Skeletal muscle satellite cell (primary cell): ENCODE results near the gene PFKFB2.

ENCODE experiments used
- H3K27me3 ChIP-seq: 2 replicates; pipeline ENCODE4 v1.7.0; 2013; ENCODE audit warnings: low read length; ENCODE audit not compliant: control insufficient read depth, insufficient read depth
- H3K36me3 ChIP-seq: 2 replicates; pipeline ENCODE4 v1.7.0; 2013; ENCODE audit warnings: mild to moderate bottlenecking, control low read depth, low read length; ENCODE audit not compliant: insufficient read depth
- H3K4me1 ChIP-seq: 2 replicates; pipeline ENCODE4 v1.7.0; 2013; ENCODE audit warnings: low read length; ENCODE audit not compliant: control insufficient read depth, insufficient read depth
- H3K4me2 ChIP-seq: 2 replicates; pipeline ENCODE4 v1.7.0; 2013; ENCODE audit warnings: mild to moderate bottlenecking, low read length
- H3K4me3 ChIP-seq: 2 replicates; pipeline ENCODE4 v1.7.0; 2013; ENCODE audit warnings: low read length
- H3K9ac ChIP-seq: 2 replicates; pipeline ENCODE4 v1.7.0; 2013; ENCODE audit warnings: mild to moderate bottlenecking, low read depth, low read length, moderate library complexity
- H3K9me3 ChIP-seq: replicated peaks from 2 replicates; pipeline ENCODE4 v1.7.0; 2013; ENCODE audit warnings: mild to moderate bottlenecking, control low read depth, low read length

The PFKFB2 gene

GRCh38 chr1:207076181-207076955 lies 23.3 kb downstream of the PFKFB2 start:
- Histone ChIP-seq H3K4me3 (no peak overlapping the region), H3K4me2 (no peak overlapping the region), H3K27me3 (no peaks in the 10 kb centered on the region), H3K36me3 (no peaks in the 10 kb centered on the region), H3K9ac (no peak overlapping the region), H3K9me3 (no peaks in the 10 kb centered on the region), H3K4me1 (no peaks in the 10 kb centered on the region)

- H3K27me3 ChIP-seq: no peaks in the 10 kb centered on the region
- no peak overlapping the region for H3K4me2 ChIP-seq
- no peak overlapping the region for H3K4me3 ChIP-seq
- no peaks in the 10 kb centered on the region for H3K36me3 ChIP-seq
- no peaks in the 10 kb centered on the region for H3K4me1 ChIP-seq
- H3K9ac ChIP-seq: no peak overlapping the region
- no peaks in the 10 kb centered on the region for H3K9me3 ChIP-seq
Observed at GRCh38 chr1:207077012-207077411, 23.9 kb downstream of the PFKFB2 start.

DNA sequence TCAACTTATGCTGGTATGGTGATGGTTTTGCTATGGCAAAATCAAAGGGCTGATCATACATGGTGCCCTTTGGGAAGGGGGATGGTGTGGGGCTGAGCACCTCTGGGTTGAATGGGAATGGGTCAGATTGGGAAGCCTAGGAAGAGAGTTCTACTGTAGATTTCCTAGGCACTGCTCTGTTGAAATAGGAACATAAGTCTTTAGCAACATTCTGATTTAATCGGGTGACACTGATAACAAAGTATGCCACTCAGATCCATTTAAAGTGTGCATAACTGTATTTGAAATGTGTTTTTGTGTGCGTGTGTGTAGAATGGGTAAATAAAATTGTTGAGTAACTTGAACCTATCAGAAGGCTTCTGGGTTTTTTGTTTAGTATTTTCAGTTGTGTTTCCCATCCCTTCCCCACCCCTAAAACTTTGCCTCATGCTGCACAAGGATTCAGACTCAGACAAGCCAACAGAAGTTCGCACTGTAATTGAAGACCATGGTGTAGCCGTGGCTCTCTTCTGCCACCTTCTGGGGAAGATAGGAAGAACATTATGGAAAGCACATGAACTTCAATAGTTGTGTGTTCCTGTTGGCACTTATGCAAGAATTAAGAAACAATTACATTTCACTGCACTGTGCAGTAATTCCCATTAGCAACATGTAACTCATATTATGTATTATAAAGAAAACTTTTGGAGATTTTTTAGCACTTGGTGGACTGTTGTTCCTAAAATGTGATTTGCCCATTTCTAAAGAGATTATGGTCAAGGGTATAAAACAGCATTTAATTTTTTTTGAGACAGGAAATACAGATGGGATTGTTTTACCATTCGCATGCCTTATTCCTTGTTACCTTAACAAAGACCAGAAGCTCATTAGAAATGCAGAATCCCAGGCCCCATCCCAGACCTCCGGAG lies 24.6 kb downstream of the PFKFB2 start:
- no peaks in the 10 kb centered on the region for H3K9me3 ChIP-seq
- no peaks in the 10 kb centered on the region for H3K36me3 ChIP-seq
- H3K4me2 ChIP-seq: no peak overlapping the region
- no peaks in the 10 kb centered on the region for H3K27me3 ChIP-seq
- no peak overlapping the region for H3K9ac ChIP-seq
- no peak overlapping the region for H3K4me3 ChIP-seq
- H3K4me1 ChIP-seq: no peaks in the 10 kb centered on the region

DNA sequence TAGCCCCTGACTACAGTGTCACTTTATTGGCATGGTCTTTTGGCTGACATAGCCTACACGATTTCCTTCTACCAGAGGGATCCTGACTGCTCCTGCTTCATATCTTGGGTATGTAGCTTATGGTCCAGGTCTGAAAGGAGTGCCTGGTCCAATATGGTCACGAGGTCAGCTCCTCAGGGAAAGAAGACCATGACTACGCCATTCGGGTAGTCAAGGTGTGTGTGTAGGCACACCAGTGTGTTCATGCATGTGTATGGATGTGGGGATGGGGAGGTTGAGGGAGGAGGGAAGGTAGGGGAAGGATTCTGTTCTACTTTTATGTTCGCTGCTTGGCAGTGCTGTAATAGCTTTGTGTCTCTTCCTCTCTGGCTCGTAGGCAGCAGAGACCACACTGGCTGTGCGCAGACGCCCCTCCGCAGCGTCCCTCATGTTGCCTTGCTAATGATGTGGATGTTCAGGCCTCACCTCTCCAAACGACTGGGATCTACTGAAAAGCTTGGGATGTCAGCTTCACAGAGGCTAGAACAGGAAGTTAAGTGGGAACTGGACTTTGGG lies 25.6 kb downstream of the PFKFB2 start:
- Histone ChIP-seq H3K27me3 (peaks cover under 1% of the 10 kb centered on the region), H3K9me3 (no peaks in the 10 kb centered on the region), H3K4me2 (no peak overlapping the region), H3K4me3 (no peak overlapping the region), H3K4me1 (no peaks in the 10 kb centered on the region), H3K36me3 (no peaks in the 10 kb centered on the region), H3K9ac (no peak overlapping the region)

- Histone ChIP-seq H3K9ac (no peak overlapping the region), H3K9me3 (no peaks in the 10 kb centered on the region), H3K4me1 (no peaks in the 10 kb centered on the region), H3K27me3 (peaks cover 9% of the 10 kb centered on the region), H3K4me3 (no peak overlapping the region), H3K4me2 (no peak overlapping the region), H3K36me3 (no peaks in the 10 kb centered on the region)
Observed at GRCh38 chr1:207079706-207080241, 26.7 kb downstream of the PFKFB2 start.

DNA sequence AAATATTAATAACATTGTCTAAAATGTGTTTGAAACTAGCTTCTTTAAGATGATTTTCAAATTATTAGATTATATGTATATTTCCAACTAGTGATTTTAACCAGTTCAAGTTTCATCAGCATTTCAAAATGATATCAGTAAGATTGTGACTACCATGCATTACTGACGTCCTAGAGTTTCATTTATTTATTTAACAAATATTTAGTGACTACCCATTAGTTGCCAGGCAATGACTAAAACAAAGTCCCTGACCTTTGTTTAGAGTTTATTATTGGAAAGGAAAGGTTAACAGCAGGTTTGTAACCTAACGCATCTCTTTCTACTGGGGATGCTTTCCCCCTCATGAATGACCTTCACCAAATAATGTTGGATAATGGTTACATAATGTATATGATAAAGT lies 28.0 kb downstream of the PFKFB2 start:
- Histone ChIP-seq H3K27me3 (peaks cover 12% of the 10 kb centered on the region), H3K4me1 (no peaks in the 10 kb centered on the region), H3K9me3 (no peaks in the 10 kb centered on the region), H3K36me3 (no peaks in the 10 kb centered on the region), H3K4me2 (no peak overlapping the region), H3K9ac (no peak overlapping the region), H3K4me3 (no peak overlapping the region)

- Histone ChIP-seq H3K4me1 (no peaks in the 10 kb centered on the region), H3K9ac (no peak overlapping the region), H3K4me3 (no peak overlapping the region), H3K27me3 (peaks cover 13% of the 10 kb centered on the region), H3K36me3 (no peaks in the 10 kb centered on the region), H3K9me3 (no peaks in the 10 kb centered on the region), H3K4me2 (no peak overlapping the region)
Observed at GRCh38 chr1:207081806-207082205, 28.7 kb downstream of the PFKFB2 start.

- Histone ChIP-seq H3K4me1 (no peaks in the 10 kb centered on the region), H3K4me2 (no peak overlapping the region), H3K27me3 (peaks cover 16% of the 10 kb centered on the region), H3K9me3 (no peaks in the 10 kb centered on the region), H3K4me3 (no peak overlapping the region), H3K36me3 (no peaks in the 10 kb centered on the region), H3K9ac (no peak overlapping the region)
Observed at GRCh38 chr1:207084232-207084631, 31.2 kb downstream of the PFKFB2 start.

DNA sequence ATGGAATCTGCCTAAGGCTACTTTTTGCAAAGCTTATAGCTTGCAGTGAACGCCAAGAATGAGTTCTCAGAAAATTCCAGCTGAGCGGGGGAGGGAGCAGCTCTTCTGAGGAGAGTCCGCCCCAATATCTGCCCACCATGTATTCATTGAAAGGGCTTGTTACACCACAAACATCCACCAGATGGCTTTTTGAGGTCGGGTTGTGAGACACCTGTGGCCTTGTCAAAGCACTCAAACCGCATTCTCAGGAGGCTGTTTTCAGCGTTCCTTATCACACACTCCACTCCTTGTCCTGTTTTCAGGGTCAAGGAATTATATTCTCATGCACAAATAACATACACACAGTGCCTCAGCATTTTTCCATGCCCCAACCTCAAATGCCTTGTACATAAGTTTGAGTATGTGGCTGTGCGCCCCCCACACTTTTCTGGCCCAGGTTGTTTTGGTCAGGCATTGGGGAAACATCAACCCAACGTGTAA lies 31.7 kb downstream of the PFKFB2 start:
- Histone ChIP-seq H3K4me1 (no peaks in the 10 kb centered on the region), H3K9me3 (no peaks in the 10 kb centered on the region), H3K9ac (no peak overlapping the region), H3K4me3 (no peak overlapping the region), H3K36me3 (no peaks in the 10 kb centered on the region), H3K4me2 (no peak overlapping the region), H3K27me3 (peaks cover 21% of the 10 kb centered on the region)

- Histone ChIP-seq H3K4me3 (no peak overlapping the region), H3K4me2 (no peak overlapping the region), H3K36me3 (no peaks in the 10 kb centered on the region), H3K27me3 (peaks cover 26% of the 10 kb centered on the region), H3K9ac (no peak overlapping the region), H3K9me3 (no peaks in the 10 kb centered on the region), H3K4me1 (no peaks in the 10 kb centered on the region)
Observed at GRCh38 chr1:207085887-207086286, 32.8 kb downstream of the PFKFB2 start.

DNA sequence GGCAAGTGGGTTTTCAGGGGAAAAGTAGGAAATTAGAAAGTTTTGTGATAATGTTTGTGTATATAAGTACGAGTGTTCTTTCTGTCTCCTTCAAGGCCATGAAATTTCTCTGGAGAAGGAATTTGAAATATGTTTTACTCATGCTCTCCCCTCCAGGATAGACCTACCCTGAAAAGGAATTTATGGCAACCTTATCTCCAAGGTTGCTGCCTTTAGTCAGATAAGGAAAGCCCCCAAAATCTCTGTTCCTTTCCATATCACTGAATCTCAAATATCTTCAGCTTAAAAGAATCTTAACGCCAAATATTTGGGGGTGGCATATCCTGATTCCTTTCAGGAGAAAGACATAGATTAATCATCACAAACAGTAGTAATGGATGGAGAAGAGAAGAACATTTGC lies 35.1 kb downstream of the PFKFB2 start:
- no peaks in the 10 kb centered on the region for H3K36me3 ChIP-seq
- no peak overlapping the region for H3K4me2 ChIP-seq
- no peak overlapping the region for H3K9ac ChIP-seq
- H3K9me3 ChIP-seq: no peaks in the 10 kb centered on the region
- H3K27me3 ChIP-seq: peaks cover 36% of the 10 kb centered on the region
- H3K4me1 ChIP-seq: no peaks in the 10 kb centered on the region
- no peak overlapping the region for H3K4me3 ChIP-seq
